GM13977 (cell line): ENCODE results near the gene PTPRK.

Experiments used
- DNase-seq: peaks from one replicate; pipeline ENCODE4 v3.0.0; 2012; ENCODE audit warnings: low spot score
- CTCF ChIP-seq: IDR thresholded peaks from 2 replicates; pipeline ENCODE4 v1.5.1; 2012; ENCODE audit warnings: mild to moderate bottlenecking, control low read depth; ENCODE audit not compliant: insufficient read depth; ENCODE audit errors: extremely low read depth, missing control alignments
- in situ Hi-C: fragments of 300-500 bp; cut with MboI; formaldehyde crosslinking; loops from one replicate; pipeline ENCODE4 v1.12.0; 2022; ENCODE audit warnings: low sequenced_read_pairs, low pct_unique_long_range_greater_than_20kb, mixed read lengths, inconsistent platforms; ENCODE audit not compliant: unreplicated experiment

PTPRK gene

GRCh38 chr6:128456510-128457230, 63.7 kb downstream of the PTPRK start:
- in situ Hi-C loops = no loop called here
- no peak for DNase-seq
- no peak for TF ChIP-seq CTCF

GRCh38 chr6:128455959-128456358, 64.4 kb downstream of the PTPRK start:
- no peak for DNase-seq
- TF ChIP-seq CTCF = no peak
- in situ Hi-C loops = no loop called here

DNA sequence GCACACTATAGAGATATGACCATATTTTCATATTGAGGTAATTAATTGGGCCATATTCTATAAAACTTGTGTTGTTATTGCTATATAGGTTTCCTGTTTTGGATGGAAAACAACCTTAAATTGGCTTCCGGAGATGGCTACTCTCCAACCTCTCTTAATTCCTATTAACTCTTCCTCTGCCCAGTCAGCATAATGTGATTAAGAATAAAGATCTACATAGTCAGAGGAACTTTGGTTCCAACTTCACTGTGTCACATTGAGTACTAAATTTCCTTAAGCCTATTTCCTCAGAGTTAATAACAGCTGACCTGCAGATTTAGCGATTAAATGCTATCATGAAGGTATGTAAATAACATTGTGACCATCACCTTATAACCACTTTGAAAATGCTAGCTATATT, 67.7 kb downstream of the PTPRK start:
- in situ Hi-C loops = no loop called here
- TF ChIP-seq CTCF = no peak
- no peak for DNase-seq

DNA sequence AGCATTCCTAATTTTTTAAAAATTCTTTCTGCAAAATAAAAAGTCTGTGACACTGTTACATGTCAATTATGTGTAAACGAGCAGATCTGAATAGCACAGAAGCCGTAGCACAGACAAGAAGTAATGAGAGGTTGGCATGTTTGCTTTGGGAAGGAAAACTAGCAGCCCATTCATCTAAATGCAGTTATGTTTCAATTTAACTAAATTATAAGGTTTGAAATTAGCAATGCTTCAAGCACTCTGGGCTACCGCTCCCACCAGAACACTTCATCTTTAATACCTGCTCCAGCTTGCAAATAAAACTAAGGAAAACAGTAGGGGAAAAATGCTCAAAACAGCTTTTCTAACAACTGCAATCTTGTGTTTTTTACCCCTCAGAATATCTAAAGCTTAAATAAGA, 73.9 kb downstream of the PTPRK start:
- TF ChIP-seq CTCF = no peak
- in situ Hi-C loops = no loop called here
- no peak for DNase-seq

DNA sequence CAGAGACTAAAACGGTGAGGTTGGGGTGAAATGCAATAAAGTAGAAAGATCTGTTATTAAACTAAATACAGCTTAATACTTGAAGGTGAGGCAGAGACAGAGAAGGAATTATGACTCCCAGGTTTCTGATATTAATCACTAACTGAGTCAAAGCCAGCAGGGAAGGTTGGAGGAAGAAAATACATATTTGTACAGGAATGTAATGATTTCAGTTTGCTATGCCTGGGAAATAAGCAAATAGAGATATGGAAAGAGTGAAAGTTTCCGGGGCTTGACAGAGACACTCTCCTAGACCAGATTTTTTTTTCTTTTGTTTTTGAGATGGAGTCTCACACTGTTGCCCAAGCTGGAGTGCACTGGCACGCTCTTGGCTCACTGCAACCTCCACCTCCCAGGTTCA, 76.8 kb downstream of the PTPRK start:
- in situ Hi-C loops = no loop called here
- DNase-seq = no peak
- TF ChIP-seq CTCF = no peak

DNA sequence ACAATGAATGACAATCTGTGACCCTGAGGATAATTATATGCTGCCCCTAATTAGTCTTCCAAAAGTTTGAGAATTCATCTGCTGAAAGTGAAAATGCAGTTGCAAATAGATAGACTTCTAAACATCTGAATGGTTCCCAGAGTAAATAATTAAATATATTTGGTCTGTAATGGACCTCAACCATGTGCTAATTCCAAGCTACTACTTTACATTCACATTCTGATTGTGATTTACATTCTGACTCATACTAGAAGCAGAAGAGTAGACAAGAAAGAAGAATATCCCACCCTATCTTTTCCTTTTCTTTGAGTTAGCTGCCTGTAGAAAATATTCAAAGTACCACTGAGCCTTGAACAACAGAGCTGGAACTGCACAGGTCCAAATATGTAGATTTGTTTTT, 80.8 kb downstream of the PTPRK start:
- in situ Hi-C loops = no loop called here
- no peak for TF ChIP-seq CTCF
- no peak for DNase-seq
